Smooth muscle cell (in vitro differentiated cells): ENCODE data around the gene WDR90. TPM values are rescaled to one million over a fixed set of nuclear protein-coding genes. Genes with fewer than 3 reads are reported as not detected.

ENCODE experiments used
- DNase-seq: peaks from one replicate; lab custom pipeline; 2025; ENCODE audit not compliant: unreplicated experiment; lab: John Stamatoyannopoulos, UW
- H2AFZ ChIP-seq: fragments of 200-600 bp; sonication (generic); 2 replicates; pipeline ENCODE4 v1.6.0; 2016; ENCODE audit warnings: antibody characterized with exemption, low read depth, mild to moderate bottlenecking
- H3F3A ChIP-seq: fragments of 200-600 bp; sonication (generic); 2 replicates; pipeline ENCODE4 v1.6.0; 2017; ENCODE audit warnings: antibody characterized with exemption, low read depth
- H3K27ac ChIP-seq: fragments of 200-600 bp; sonication (generic); 2 replicates; pipeline ENCODE4 v1.5.1; 2016; ENCODE audit warnings: low read depth, mild to moderate bottlenecking
- H3K27me3 ChIP-seq: fragments of 200-600 bp; sonication (generic); 2 replicates; pipeline ENCODE4 v1.6.1; 2016; ENCODE audit warnings: low read depth, mild to moderate bottlenecking
- H3K36me3 ChIP-seq: fragments of 200-600 bp; sonication (generic); 2 replicates; pipeline ENCODE4 v1.5.1; 2016; ENCODE audit warnings: low read depth
- H3K4me1 ChIP-seq: fragments of 200-600 bp; sonication (generic); 2 replicates; pipeline ENCODE4 v1.5.1; 2016; ENCODE audit warnings: low read depth
- H3K4me2 ChIP-seq: fragments of 200-600 bp; sonication (generic); 2 replicates; pipeline ENCODE4 v1.6.0; 2016; ENCODE audit warnings: mild to moderate bottlenecking
- H3K4me3 ChIP-seq: fragments of 200-600 bp; sonication (generic); 2 replicates; pipeline ENCODE4 v1.5.1; 2016; ENCODE audit warnings: mild to moderate bottlenecking
- H3K79me2 ChIP-seq: fragments of 200-600 bp; sonication (generic); 2 replicates; pipeline ENCODE4 v1.6.0; 2016; ENCODE audit warnings: low read depth, mild to moderate bottlenecking
- H3K9ac ChIP-seq: fragments of 200-600 bp; sonication (generic); 2 replicates; pipeline ENCODE4 v1.6.0; 2016; ENCODE audit warnings: low read depth
- H3K9me3 ChIP-seq: fragments of 200-600 bp; sonication (generic); replicated peaks from 2 replicates; pipeline ENCODE4 v1.5.1; 2016; ENCODE audit warnings: low read depth
- H4K20me1 ChIP-seq: fragments of 200-600 bp; sonication (generic); 2 replicates; pipeline ENCODE4 v1.6.0; 2016; ENCODE audit warnings: low read depth
- WGBS: methylation state at CpG from one replicate; pipeline ENCODE4 v1.1.7; 2016; ENCODE audit warnings: low lambda C conversion rate; 5-methylcytosine and 5-hydroxymethylcytosine counted together
- polyA plus RNA-seq: library from polyadenylated mRNA; unstranded; fragments of >200 nt; fragmentation: Nextera tagmentation; extraction: Ambion mirVana; gene quantifications from 2 replicates; pipeline ENCODE4 v1.2.1, GENCODE V29; 2016
- total RNA-seq: library from RNA; depleted of rRNA; stranded (reverse); fragments of >200 nt; gene quantifications from 2 replicates; pipeline ENCODE4 v1.2.3, GENCODE V29; 2014
- TF ChIP-seq, protein P1 (sequence below): fragments of 200-600 bp; sonication (generic); IDR thresholded peaks from 2 replicates; pipeline ENCODE4 v1.5.1; 2017; ENCODE audit warnings: borderline replicate concordance, mild to moderate bottlenecking, antibody characterized with exemption; ENCODE audit not compliant: insufficient read depth, poor library complexity, severe bottlenecking

Gene WDR90
- total and polyA plus RNA-seq, 2 experiments from 2014 or later = 8.4 to 10.4 TPM

DNA sequence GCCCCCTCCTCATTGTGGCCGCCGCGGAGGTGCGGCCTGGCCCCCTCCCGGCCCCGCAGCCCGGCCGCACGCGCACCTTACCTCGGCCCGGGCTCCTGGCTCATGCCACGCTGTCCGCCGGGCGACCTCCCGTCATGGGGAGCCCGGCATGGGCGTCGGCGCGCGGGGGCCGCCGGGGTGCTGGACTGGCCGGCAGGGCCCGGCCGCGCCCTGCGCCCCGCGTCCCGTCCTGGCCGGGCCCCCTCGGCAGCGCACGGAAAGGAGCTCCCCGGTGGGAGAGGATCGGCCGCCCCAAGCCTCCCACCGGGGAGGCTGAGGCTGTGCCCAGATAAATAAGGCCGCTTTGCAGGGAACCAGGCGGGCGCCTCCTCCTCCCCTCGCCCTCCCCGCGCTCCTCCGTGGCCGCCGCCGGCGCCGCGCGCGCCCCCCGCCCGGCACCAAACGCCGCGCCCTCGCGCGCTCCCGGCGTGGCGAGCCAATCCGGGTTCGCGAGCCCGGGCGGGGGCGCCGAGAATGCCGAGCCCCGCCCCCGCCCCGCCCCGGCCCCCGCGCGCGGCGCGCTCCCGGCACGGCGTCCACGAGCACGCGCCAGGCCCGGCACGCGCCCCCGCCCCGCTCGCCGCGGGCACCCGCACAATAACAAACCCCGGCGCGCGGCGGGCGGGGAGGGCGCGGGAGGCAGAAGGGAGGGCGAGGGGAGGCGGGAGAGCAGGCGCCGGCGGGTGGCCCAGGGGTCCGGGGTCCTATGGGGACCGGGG, 56.4 kb downstream of the WDR90 start, which contains the start of gene FBXL16:
Gene FBXL16 (minus strand): TSS at position 371 of the 758 bp plus-strand sequence. CDS start 8,396 bp downstream, outside the sequence.
- no peak within 1 kb of the TSS for H2AFZ ChIP-seq
- H3K27ac ChIP-seq = no peak within 1 kb of the TSS
- no peaks in the 10 kb centered on the region for H3K79me2 ChIP-seq
- 4% methylated on average over 24 of the region's 115 CpGs for WGBS
- H3K9me3 ChIP-seq = no peaks in the 10 kb centered on the region
- H3K27me3 ChIP-seq = peaks cover 83% of the 10 kb centered on the region
- H3K4me1 ChIP-seq = peaks cover 4% of the 10 kb centered on the region
- TF ChIP-seq, protein P1, sequence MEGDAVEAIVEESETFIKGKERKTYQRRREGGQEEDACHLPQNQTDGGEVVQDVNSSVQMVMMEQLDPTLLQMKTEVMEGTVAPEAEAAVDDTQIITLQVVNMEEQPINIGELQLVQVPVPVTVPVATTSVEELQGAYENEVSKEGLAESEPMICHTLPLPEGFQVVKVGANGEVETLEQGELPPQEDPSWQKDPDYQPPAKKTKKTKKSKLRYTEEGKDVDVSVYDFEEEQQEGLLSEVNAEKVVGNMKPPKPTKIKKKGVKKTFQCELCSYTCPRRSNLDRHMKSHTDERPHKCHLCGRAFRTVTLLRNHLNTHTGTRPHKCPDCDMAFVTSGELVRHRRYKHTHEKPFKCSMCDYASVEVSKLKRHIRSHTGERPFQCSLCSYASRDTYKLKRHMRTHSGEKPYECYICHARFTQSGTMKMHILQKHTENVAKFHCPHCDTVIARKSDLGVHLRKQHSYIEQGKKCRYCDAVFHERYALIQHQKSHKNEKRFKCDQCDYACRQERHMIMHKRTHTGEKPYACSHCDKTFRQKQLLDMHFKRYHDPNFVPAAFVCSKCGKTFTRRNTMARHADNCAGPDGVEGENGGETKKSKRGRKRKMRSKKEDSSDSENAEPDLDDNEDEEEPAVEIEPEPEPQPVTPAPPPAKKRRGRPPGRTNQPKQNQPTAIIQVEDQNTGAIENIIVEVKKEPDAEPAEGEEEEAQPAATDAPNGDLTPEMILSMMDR = no peak
- DNase-seq = no peak
- H3K9ac ChIP-seq = no peak within 1 kb of the TSS
- no peak within 1 kb of the TSS for H3K4me2 ChIP-seq
- H3K36me3 ChIP-seq = no peaks in the 10 kb centered on the region
- no peak within 1 kb of the TSS for H3K4me3 ChIP-seq
- peaks cover 7% of the 10 kb centered on the region for H4K20me1 ChIP-seq
- no peaks in the 10 kb centered on the region for H3F3A ChIP-seq

DNA sequence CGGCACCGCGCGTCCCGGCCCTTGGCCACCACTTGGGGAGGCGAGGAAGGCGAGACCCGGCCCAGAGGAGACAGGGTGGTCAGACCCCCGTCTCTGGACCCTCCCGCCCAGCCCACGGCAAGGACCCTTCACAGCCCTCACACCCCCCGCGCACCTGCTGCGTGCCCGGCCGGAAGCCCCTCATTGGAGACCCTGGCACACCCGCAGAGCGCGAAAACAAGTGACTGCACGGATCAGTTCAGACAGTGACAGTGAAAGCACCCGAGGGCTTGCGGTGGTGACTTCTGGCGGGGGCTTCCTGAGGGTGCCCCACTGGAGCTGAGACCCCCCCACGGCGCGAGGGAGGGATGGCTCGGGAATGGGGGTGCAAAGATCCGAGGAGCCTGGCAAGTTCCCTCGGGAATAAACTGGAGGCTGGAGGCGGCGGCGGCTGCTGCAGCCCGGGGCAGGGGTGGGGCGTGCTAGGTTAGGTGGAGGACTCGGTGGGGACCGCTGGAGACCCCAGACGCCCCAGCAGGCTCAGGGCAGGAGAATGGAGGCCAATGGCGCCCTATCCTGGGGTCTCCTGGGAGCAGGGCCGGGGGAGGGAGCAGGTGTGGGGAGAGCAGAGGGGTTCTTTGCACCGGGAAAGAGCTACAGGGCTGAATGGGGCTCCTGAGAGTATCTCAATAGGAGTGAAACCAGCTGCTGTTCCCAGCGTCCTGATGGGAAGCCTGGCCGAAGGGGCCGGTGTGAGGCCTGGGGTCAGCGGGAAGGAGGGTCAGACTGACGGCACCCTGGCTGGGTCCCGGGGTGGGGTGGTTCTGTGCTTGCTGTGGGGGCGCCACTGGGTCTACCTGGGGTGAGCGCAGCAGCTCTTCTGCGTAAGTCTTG, 57.3 kb downstream of the WDR90 start:
- H3K4me2 ChIP-seq = no peak overlapping the region
- no peaks in the 10 kb centered on the region for H3F3A ChIP-seq
- H3K27me3 ChIP-seq = peaks cover 75% of the 10 kb centered on the region
- no peak overlapping the region for H3K9ac ChIP-seq
- no peak overlapping the region for H3K27ac ChIP-seq
- TF ChIP-seq, protein P1 = no peak
- no peaks in the 10 kb centered on the region for H4K20me1 ChIP-seq
- WGBS = 8% methylated on average over 24 of the region's 49 CpGs
- no peak overlapping the region for H2AFZ ChIP-seq
- no peaks in the 10 kb centered on the region for H3K79me2 ChIP-seq
- H3K4me1 ChIP-seq = peaks cover 4% of the 10 kb centered on the region
- H3K9me3 ChIP-seq = no peaks in the 10 kb centered on the region
- no peaks in the 10 kb centered on the region for H3K36me3 ChIP-seq
- H3K4me3 ChIP-seq = no peak overlapping the region
- no peak for DNase-seq

DNA sequence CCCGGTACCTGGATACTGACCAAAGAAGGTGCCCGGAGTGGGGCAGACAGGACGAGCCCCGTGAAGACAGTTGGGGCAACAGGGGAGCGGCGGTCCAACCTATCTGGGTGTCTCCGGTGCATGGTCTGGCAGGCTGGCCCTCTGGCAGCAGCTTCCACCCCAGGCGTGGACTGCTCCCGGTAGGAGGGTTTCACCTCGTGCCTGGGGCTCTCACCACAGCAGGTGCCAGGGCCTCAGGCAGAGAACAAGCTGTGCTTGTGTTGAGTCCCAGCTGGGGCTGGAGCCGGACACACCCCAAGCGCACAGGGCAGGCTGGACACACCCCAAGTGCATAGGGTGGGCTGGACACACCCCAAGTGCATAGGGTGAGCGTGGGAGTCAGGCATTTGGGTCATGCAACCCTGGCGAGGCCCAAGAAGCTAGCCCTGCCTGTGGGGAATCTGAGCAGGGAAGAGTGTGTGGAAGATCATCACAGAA, 57.9 kb downstream of the WDR90 start:
- Histone ChIP-seq H3K4me3 (no peak overlapping the region), H3K27me3 (peaks cover 68% of the 10 kb centered on the region), H2AFZ (no peak overlapping the region), H3K27ac (no peak overlapping the region), H3K9ac (no peak overlapping the region), H3K4me2 (no peak overlapping the region), H4K20me1 (no peaks in the 10 kb centered on the region), H3K9me3 (no peaks in the 10 kb centered on the region), H3K36me3 (no peaks in the 10 kb centered on the region), H3K4me1 (peaks cover 4% of the 10 kb centered on the region), H3F3A (no peaks in the 10 kb centered on the region), H3K79me2 (no peaks in the 10 kb centered on the region)
- no peak for DNase-seq
- WGBS = 62% methylated on average over 14 of the region's 14 CpGs
- TF ChIP-seq, protein P1 = no peak
